Mesodermal cell (in vitro differentiated cells): ENCODE data around the gene ESR1.

ENCODE experiments used
- H3K27ac ChIP-seq: 2 replicates; pipeline ENCODE4 v1.7.0; 2013; ENCODE audit warnings: mild to moderate bottlenecking, low read depth, low read length, moderate library complexity; ENCODE audit not compliant: severe bottlenecking
- H3K36me3 ChIP-seq: 2 replicates; pipeline ENCODE4 v1.7.1; 2013; ENCODE audit warnings: mild to moderate bottlenecking, low read length, moderate library complexity; ENCODE audit not compliant: control insufficient read depth, insufficient read depth
- H3K4me1 ChIP-seq: one replicate; pipeline ENCODE4 v1.7.1; 2013; ENCODE audit warnings: mild to moderate bottlenecking, low read length; ENCODE audit not compliant: insufficient read depth, control insufficient read depth, poor library complexity, severe bottlenecking
- H3K4me3 ChIP-seq: 2 replicates; pipeline ENCODE4 v1.7.0; 2013; ENCODE audit warnings: low read length, control low read depth, mild to moderate bottlenecking; ENCODE audit not compliant: insufficient read depth, poor library complexity, severe bottlenecking; ENCODE audit errors: extremely low read depth
- H3K9me3 ChIP-seq: 2 replicates; pipeline ENCODE4 v1.7.1; 2013; ENCODE audit warnings: mild to moderate bottlenecking, low read length, moderate library complexity; ENCODE audit not compliant: control insufficient read depth
- WGBS, 2 experiments: methylation state at CpG; one replicate each; pipeline ENCODE4 v1.1.5; 2013; ENCODE audit warnings: missing lambda C conversion rate in 2 of 2; ENCODE audit not compliant: insufficient coverage in 2 of 2; 5-methylcytosine and 5-hydroxymethylcytosine counted together

ESR1 gene

GRCh38 chr6:151813858-151814257, 6.4 kb downstream of the ESR1 start:
- Histone ChIP-seq H3K36me3 (no peaks in the 10 kb centered on the region), H3K4me3 (no peak overlapping the region), H3K9me3 (no peaks in the 10 kb centered on the region), H3K4me1 (no peaks in the 10 kb centered on the region), H3K27ac (no peak overlapping the region)
- WGBS, 2 experiments, result 85 to 93% methylated on average over 6 to 7 of the region's 7 CpGs

- no peaks in the 10 kb centered on the region for H3K36me3 ChIP-seq
- 56 to 83% methylated on average over 1 of the region's 1 CpG for WGBS, 2 experiments
- H3K4me1 ChIP-seq, result no peaks in the 10 kb centered on the region
- no peaks in the 10 kb centered on the region for H3K9me3 ChIP-seq
- no peak overlapping the region for H3K27ac ChIP-seq
- H3K4me3 ChIP-seq, result no peak overlapping the region
Measured at GRCh38 chr6:151814614-151815013, 7.1 kb downstream of the ESR1 start.

GRCh38 chr6:151822252-151823111, 15.0 kb downstream of the ESR1 start:
- H3K36me3 ChIP-seq, result no peaks in the 10 kb centered on the region
- H3K9me3 ChIP-seq, result no peaks in the 10 kb centered on the region
- WGBS, 2 experiments, result 88 to 91% methylated on average over 4 to 6 of the region's 7 CpGs
- no peaks in the 10 kb centered on the region for H3K4me1 ChIP-seq
- H3K27ac ChIP-seq, result no peak overlapping the region
- H3K4me3 ChIP-seq, result no peak overlapping the region

- Histone ChIP-seq H3K4me3 (no peak overlapping the region), H3K27ac (no peak overlapping the region), H3K4me1 (no peaks in the 10 kb centered on the region), H3K9me3 (no peaks in the 10 kb centered on the region), H3K36me3 (no peaks in the 10 kb centered on the region)
- WGBS, 2 experiments, result 57 to 86% methylated on average over 1 to 3 of the region's 4 CpGs
Measured at GRCh38 chr6:151826517-151827142, 19.1 kb downstream of the ESR1 start.

GRCh38 chr6:151832710-151833109, 25.2 kb downstream of the ESR1 start:
- H3K4me3 ChIP-seq, result no peak overlapping the region
- no peaks in the 10 kb centered on the region for H3K9me3 ChIP-seq
- no peak overlapping the region for H3K27ac ChIP-seq
- 56 to 70% methylated on average over 1 to 2 of the region's 3 CpGs for WGBS, 2 experiments
- no peaks in the 10 kb centered on the region for H3K36me3 ChIP-seq
- H3K4me1 ChIP-seq, result no peaks in the 10 kb centered on the region

- H3K9me3 ChIP-seq, result no peaks in the 10 kb centered on the region
- H3K27ac ChIP-seq, result no peak overlapping the region
- no peak overlapping the region for H3K4me3 ChIP-seq
- H3K4me1 ChIP-seq, result no peaks in the 10 kb centered on the region
- H3K36me3 ChIP-seq, result no peaks in the 10 kb centered on the region
- WGBS, 2 experiments, result 70 to 79% methylated on average over 3 to 4 of the region's 4 CpGs
Measured at GRCh38 chr6:151835396-151835795, 27.9 kb downstream of the ESR1 start.

GRCh38 chr6:151837223-151837622, 29.7 kb downstream of the ESR1 start:
- Histone ChIP-seq H3K27ac (no peak overlapping the region), H3K36me3 (no peaks in the 10 kb centered on the region), H3K4me3 (no peak overlapping the region), H3K9me3 (no peaks in the 10 kb centered on the region), H3K4me1 (no peaks in the 10 kb centered on the region)
- 67 to 75% methylated on average over 2 to 3 of the region's 5 CpGs for WGBS, 2 experiments

- WGBS, 2 experiments, result 71 to 92% methylated on average over 1 to 2 of the region's 2 CpGs
- no peak overlapping the region for H3K4me3 ChIP-seq
- H3K27ac ChIP-seq, result no peak overlapping the region
- H3K4me1 ChIP-seq, result no peaks in the 10 kb centered on the region
- H3K9me3 ChIP-seq, result no peaks in the 10 kb centered on the region
- H3K36me3 ChIP-seq, result no peaks in the 10 kb centered on the region
Measured at GRCh38 chr6:151842816-151843215, 35.3 kb downstream of the ESR1 start.

GRCh38 chr6:151847064-151847463, 39.6 kb downstream of the ESR1 start:
- H3K27ac ChIP-seq, result no peak overlapping the region
- H3K36me3 ChIP-seq, result no peaks in the 10 kb centered on the region
- H3K9me3 ChIP-seq, result no peaks in the 10 kb centered on the region
- no peaks in the 10 kb centered on the region for H3K4me1 ChIP-seq
- H3K4me3 ChIP-seq, result no peak overlapping the region
- 0% methylated on average over 1 of the region's 1 CpG; no CpG with 5 or more reads in 1 of the 2 experiments for WGBS, 2 experiments

- no peak overlapping the region for H3K4me3 ChIP-seq
- H3K27ac ChIP-seq, result no peak overlapping the region
- 54 to 69% methylated on average over 3 to 5 of the region's 5 CpGs for WGBS, 2 experiments
- no peaks in the 10 kb centered on the region for H3K4me1 ChIP-seq
- H3K9me3 ChIP-seq, result no peaks in the 10 kb centered on the region
- H3K36me3 ChIP-seq, result no peaks in the 10 kb centered on the region
Measured at GRCh38 chr6:151850479-151851003, 43.1 kb downstream of the ESR1 start.

GRCh38 chr6:151858294-151858693, 50.8 kb downstream of the ESR1 start:
- H3K4me3 ChIP-seq, result no peak overlapping the region
- WGBS, 2 experiments, result 80% methylated on average over 1 of the region's 2 CpGs; no CpG with 5 or more reads in 1 of the 2 experiments
- H3K27ac ChIP-seq, result no peak overlapping the region

More at GRCh38 chr6:151858294-151858693, 50.8 kb downstream of the ESR1 start:
- no peaks in the 10 kb centered on the region for H3K9me3 ChIP-seq
- H3K36me3 ChIP-seq, result no peaks in the 10 kb centered on the region
- no peaks in the 10 kb centered on the region for H3K4me1 ChIP-seq
